CD4-positive, alpha-beta T cell (primary cell): ENCODE measurements around the gene ODF2. TPM values are rescaled to one million over a fixed set of nuclear protein-coding genes. Genes with fewer than 3 reads are reported as not detected.
A peak's percentile ranks its signal among the peaks of the same experiment; 100 is the strongest.

Experiments used
- ATAC-seq: fragments of 200-7000 bp; cut with Tn5 transposase; one replicate; pipeline ENCODE4 v1.10.0; 2022; ENCODE audit warnings: mild to moderate bottlenecking; ENCODE audit not compliant: poor library complexity
- CTCF ChIA-PET: fragments of 350-600 bp; sonication (Branson Sonifier 250); formaldehyde crosslinking; loops from one replicate; lab custom pipeline; 2021; ENCODE audit warnings: antibody characterized with exemption, inconsistent platforms; lab: Charles Lee
- POLR2A ChIA-PET: fragments of 350-600 bp; sonication (Branson Sonifier 250); formaldehyde crosslinking; loops from one replicate; lab custom pipeline; 2021; ENCODE audit warnings: antibody characterized with exemption, inconsistent platforms; lab: Charles Lee
- DNase-seq, 14 experiments: peaks; one replicate each; pipeline ENCODE4 v3.0.0-alpha.2; 2013 to 2020; ENCODE audit warnings: mixed read lengths in 2 of 14
- H3K27ac ChIP-seq, 2 donors: one replicate each; pipeline versions ENCODE4 v1.5.1 to v1.7.0; 2013; ENCODE audit warnings: low read length in 2 of 2, low read depth in 1 of 2, mild to moderate bottlenecking in 1 of 2
- H3K27me3 ChIP-seq, 2 experiments: 1 replicate in 1 of 2; 2 replicates in 1 of 2; pipeline versions ENCODE4 v1.6.1 to v1.7.0; 2013; ENCODE audit warnings: low read length in 2 of 2, control low read depth in 1 of 2, mild to moderate bottlenecking in 1 of 2, moderate library complexity in 1 of 2; ENCODE audit not compliant: insufficient read depth in 2 of 2, control insufficient read depth in 1 of 2
- H3K36me3 ChIP-seq: one replicate; pipeline ENCODE4 v1.6.1; 2013; ENCODE audit warnings: low read length, control low read depth; ENCODE audit not compliant: insufficient read depth
- H3K4me1 ChIP-seq: one replicate; pipeline ENCODE4 v1.6.1; 2013; ENCODE audit warnings: low read length, control low read depth; ENCODE audit not compliant: insufficient read depth
- H3K4me3 ChIP-seq: one replicate; pipeline ENCODE4 v1.5.1; 2013; ENCODE audit warnings: mild to moderate bottlenecking, low read length, moderate library complexity
- H3K9me3 ChIP-seq, 2 experiments: 1 replicate in 1 of 2; 2 replicates in 1 of 2; pipeline versions ENCODE4 v1.6.1 to v1.7.0; 2013; ENCODE audit warnings: low read length in 2 of 2, mild to moderate bottlenecking in 2 of 2, control low read depth in 1 of 2, moderate library complexity in 1 of 2; ENCODE audit not compliant: control insufficient read depth in 1 of 2, insufficient read depth in 1 of 2
- H3K27ac Mint-ChIP-seq: one replicate; pipeline ENCODE4 v1.8.0; 2020; ENCODE audit warnings: mixed read lengths
- H3K27me3 Mint-ChIP-seq: one replicate; pipeline ENCODE4 v1.8.0; 2021; ENCODE audit warnings: mixed read lengths
- H3K36me3 Mint-ChIP-seq: one replicate; pipeline ENCODE4 v1.8.0; 2021; ENCODE audit warnings: low read depth, mixed read lengths
- H3K4me1 Mint-ChIP-seq: one replicate; pipeline ENCODE4 v1.8.0; 2021; ENCODE audit warnings: low read depth, mixed read lengths
- H3K4me3 Mint-ChIP-seq: one replicate; pipeline ENCODE4 v1.8.0; 2020; ENCODE audit warnings: mild to moderate bottlenecking, mixed read lengths
- H3K9me3 Mint-ChIP-seq: one replicate; pipeline ENCODE4 v1.8.0; 2020; ENCODE audit warnings: mixed read lengths
- CTCF ChIP-seq: fragments of 200-600 bp; IDR thresholded peaks from one replicate; pipeline ENCODE4 v1.8.0; 2022; ENCODE audit warnings: antibody characterized with exemption, mild to moderate bottlenecking
- intact Hi-C, 2 experiments: fragments of 100-400 bp; cut with DNase I in 1 of 2; cut with micrococcal nuclease in 1 of 2; formaldehyde crosslinking; loops; one replicate each; pipeline versions ENCODE4 v1.15.1 to v1.9.0; 2023 to 2025; cut with DNase I, micrococcal nuclease
- total RNA-seq, 174 experiments: library from RNA in 2 of 174; stranded (reverse) in 2 of 174; gene quantifications; one replicate each; pipeline ENCODE4 v1.2.3 and lab custom pipeline; 2021 to 2026

ODF2 gene
- total RNA-seq, 2 experiments from 2014 or later: 18.3 to 21.3 TPM

- Histone ChIP-seq H3K27me3 (no peaks in the 10 kb centered on the region), H3K4me3 (no peak overlapping the region), H3K4me1 (peaks cover 7% of the 10 kb centered on the region), H3K9me3 (no peaks in the 10 kb centered on the region), H3K36me3 (peaks cover 73% of the 10 kb centered on the region), H3K27ac (no peak overlapping the region)
- POLR2A ChIA-PET: interaction anchor here (1.1 kb wide), 1 partner anchor 11 kb away, joined by 4 read pairs; the partner anchor contains the start of gene GLE1
- H3K4me3 Mint-ChIP-seq: no peak overlapping the region
- ATAC-seq (no peak), DNase-seq (peak in 7 of 14 experiments; percentile 4 to 51 (median 34))
- intact Hi-C loops: no loop called here
- TF ChIP-seq CTCF: no peak
- peaks cover 13% of the 10 kb centered on the region for H3K4me1 Mint-ChIP-seq
- peaks cover 63% of the 10 kb centered on the region for H3K36me3 Mint-ChIP-seq
- no peaks in the 10 kb centered on the region for H3K27me3 Mint-ChIP-seq
- CTCF ChIA-PET: no interaction called here
- no peaks in the 10 kb centered on the region for H3K9me3 Mint-ChIP-seq
- peak overlapping the region; percentile 52 for H3K27ac Mint-ChIP-seq
Measured at GRCh38 chr9:128494108-128494745, 38.4 kb downstream of the ODF2 start.

GRCh38 chr9:128494746-128495129 lies 38.9 kb downstream of the ODF2 start:
- ATAC-seq (no peak), DNase-seq (no peak)
- TF ChIP-seq CTCF: no peak
- Histone ChIP-seq H3K27me3 (no peaks in the 10 kb centered on the region), H3K9me3 (no peaks in the 10 kb centered on the region), H3K4me1 (peaks cover 7% of the 10 kb centered on the region), H3K36me3 (peaks cover 74% of the 10 kb centered on the region), H3K4me3 (no peak overlapping the region), H3K27ac (no peak overlapping the region)
- H3K4me1 Mint-ChIP-seq: peaks cover 13% of the 10 kb centered on the region
- no peaks in the 10 kb centered on the region for H3K9me3 Mint-ChIP-seq
- H3K4me3 Mint-ChIP-seq: no peak overlapping the region
- H3K27ac Mint-ChIP-seq: peak overlapping the region; percentile 52
- H3K27me3 Mint-ChIP-seq: no peaks in the 10 kb centered on the region
- intact Hi-C loops: no loop called here
- ChIA-PET POLR2A (interaction anchor here (1.1 kb wide), 1 partner anchor 10 kb away, joined by 4 read pairs; the partner anchor contains the start of gene GLE1), CTCF (no interaction called here)
- peaks cover 63% of the 10 kb centered on the region for H3K36me3 Mint-ChIP-seq

- peaks cover 65% of the 10 kb centered on the region for H3K36me3 Mint-ChIP-seq
- peaks cover 7% of the 10 kb centered on the region for H3K4me1 ChIP-seq
- no peaks in the 10 kb centered on the region for H3K9me3 ChIP-seq
- ATAC-seq (no peak), DNase-seq (no peak)
- intact Hi-C loops: no loop called here
- no peak overlapping the region for H3K4me3 ChIP-seq
- H3K4me1 Mint-ChIP-seq: peaks cover 13% of the 10 kb centered on the region
- no peak overlapping the region for H3K27ac ChIP-seq
- no peaks in the 10 kb centered on the region for H3K27me3 Mint-ChIP-seq
- CTCF ChIA-PET: no interaction called here
- H3K27ac Mint-ChIP-seq: peak overlapping the region; percentile 52
- no peak overlapping the region for H3K4me3 Mint-ChIP-seq
- POLR2A ChIA-PET: no interaction called here
- TF ChIP-seq CTCF: no peak
- H3K9me3 Mint-ChIP-seq: no peaks in the 10 kb centered on the region
- peaks cover 76% of the 10 kb centered on the region for H3K36me3 ChIP-seq
- no peaks in the 10 kb centered on the region for H3K27me3 ChIP-seq
Measured at GRCh38 chr9:128495296-128495695, 39.5 kb downstream of the ODF2 start.
